Sigmoid colon (tissue), 7 donors: ENCODE data around the gene SPTBN2. TPM values are rescaled to one million over a fixed set of nuclear protein-coding genes. Genes with fewer than 3 reads are reported as not detected.

ENCODE experiments used
- DNase-seq: peaks from one replicate; pipeline ENCODE4 v3.0.0-alpha.2; 2019
- H3K27ac ChIP-seq, 4 donors: fragments of 200-600 bp; sonication (generic); one replicate each; pipeline ENCODE4 v1.5.1; 2016 to 2019; ENCODE audit warnings: mild to moderate bottlenecking in 1 of 4
- H3K27me3 ChIP-seq, 3 donors: fragments of 200-600 bp; sonication (generic); one replicate each; pipeline ENCODE4 v1.5.1; 2019; ENCODE audit warnings: mild to moderate bottlenecking in 1 of 3
- H3K36me3 ChIP-seq, 4 donors: fragments of 200-600 bp; sonication (generic); one replicate each; pipeline ENCODE4 v1.5.1; 2016 to 2019
- H3K4me1 ChIP-seq, 4 donors: fragments of 200-600 bp; sonication (generic); one replicate each; pipeline ENCODE4 v1.5.1; 2017 to 2019
- H3K4me3 ChIP-seq, 4 donors: fragments of 200-600 bp; sonication (generic); one replicate each; pipeline ENCODE4 v1.5.1; 2017 to 2019; ENCODE audit warnings: mild to moderate bottlenecking in 2 of 4, moderate library complexity in 1 of 4
- H3K9me3 ChIP-seq, 4 donors: fragments of 200-600 bp in 3 of 4; sonication (generic) in 3 of 4; one replicate each; pipeline versions ENCODE4 v1.5.1 to v1.6.1; 2013 to 2019
- EP300 ChIP-seq, 4 donors: sonication (generic); formaldehyde crosslinking; IDR thresholded peaks; one replicate each; pipeline ENCODE4 v1.6.1; 2017; ENCODE audit warnings: antibody characterized with exemption in 4 of 4
- POLR2A ChIP-seq, 2 donors: fragments of 450-650 bp; IDR thresholded peaks; one replicate each; pipeline ENCODE4 v1.6.1; 2016; ENCODE audit warnings: antibody characterized with exemption in 2 of 2, mild to moderate bottlenecking in 2 of 2, moderate library complexity in 2 of 2
- POLR2AphosphoS5 ChIP-seq, 4 donors: sonication (generic); formaldehyde crosslinking; IDR thresholded peaks; one replicate each; pipeline ENCODE4 v1.6.1; 2017; ENCODE audit warnings: antibody characterized with exemption in 4 of 4
- WGBS, 2 donors: extraction: QIAGEN DNeasy Blood & Tissue Kit; methylation state at CpG; one replicate each; pipeline ENCODE4 v1.1.7; 2013; 5-methylcytosine and 5-hydroxymethylcytosine counted together
- intact Hi-C: fragments of 100-400 bp; cut with DNase I; formaldehyde crosslinking; loops from one replicate; pipeline ENCODE4 v1.15.1; 2023
- polyA plus RNA-seq, 3 donors: library from polyadenylated mRNA; stranded (reverse); fragments of 200-250 nt; gene quantifications; one replicate each; pipeline ENCODE4 v1.2.3, GENCODE V29; 2013
- total RNA-seq, 4 donors: library from RNA; depleted of rRNA; stranded (reverse); fragments of >200 nt; gene quantifications; one replicate each; pipeline ENCODE4 v1.1.0, GENCODE V29; 2016
- TF ChIP-seq, protein P1 (sequence below), 4 experiments: fragments of 450-650 bp in 3 of 4; fragments of 200-600 bp in 1 of 4; IDR thresholded peaks; one replicate each; pipeline ENCODE4 v1.5.1; 2016 to 2019; ENCODE audit warnings: antibody characterized with exemption in 4 of 4, mild to moderate bottlenecking in 3 of 4, moderate library complexity in 2 of 4
- donor health status: healthy with polysubstance abuse.
- donor health status: Bipolar disorder and iron deficiency.
- donor health status: healthy.

SPTBN2 gene
- total and polyA plus RNA-seq, 7 donors, result 0.33 to 5.7 (median 4.2) TPM

GRCh38 chr11:66701432-66702240 is 27.4 kb downstream of the SPTBN2 start:
- TF ChIP-seq POLR2A (IDR thresholded peaks at IDR 0.05) (no peak), EP300 (IDR thresholded peaks at IDR 0.05) (no peak), POLR2AphosphoS5 (IDR thresholded peaks at IDR 0.05) (no peak)
- TF ChIP-seq, protein P1, sequence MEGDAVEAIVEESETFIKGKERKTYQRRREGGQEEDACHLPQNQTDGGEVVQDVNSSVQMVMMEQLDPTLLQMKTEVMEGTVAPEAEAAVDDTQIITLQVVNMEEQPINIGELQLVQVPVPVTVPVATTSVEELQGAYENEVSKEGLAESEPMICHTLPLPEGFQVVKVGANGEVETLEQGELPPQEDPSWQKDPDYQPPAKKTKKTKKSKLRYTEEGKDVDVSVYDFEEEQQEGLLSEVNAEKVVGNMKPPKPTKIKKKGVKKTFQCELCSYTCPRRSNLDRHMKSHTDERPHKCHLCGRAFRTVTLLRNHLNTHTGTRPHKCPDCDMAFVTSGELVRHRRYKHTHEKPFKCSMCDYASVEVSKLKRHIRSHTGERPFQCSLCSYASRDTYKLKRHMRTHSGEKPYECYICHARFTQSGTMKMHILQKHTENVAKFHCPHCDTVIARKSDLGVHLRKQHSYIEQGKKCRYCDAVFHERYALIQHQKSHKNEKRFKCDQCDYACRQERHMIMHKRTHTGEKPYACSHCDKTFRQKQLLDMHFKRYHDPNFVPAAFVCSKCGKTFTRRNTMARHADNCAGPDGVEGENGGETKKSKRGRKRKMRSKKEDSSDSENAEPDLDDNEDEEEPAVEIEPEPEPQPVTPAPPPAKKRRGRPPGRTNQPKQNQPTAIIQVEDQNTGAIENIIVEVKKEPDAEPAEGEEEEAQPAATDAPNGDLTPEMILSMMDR (IDR thresholded peaks at IDR 0.05), result no peak
- intact Hi-C loops, result no loop called here

DNA sequence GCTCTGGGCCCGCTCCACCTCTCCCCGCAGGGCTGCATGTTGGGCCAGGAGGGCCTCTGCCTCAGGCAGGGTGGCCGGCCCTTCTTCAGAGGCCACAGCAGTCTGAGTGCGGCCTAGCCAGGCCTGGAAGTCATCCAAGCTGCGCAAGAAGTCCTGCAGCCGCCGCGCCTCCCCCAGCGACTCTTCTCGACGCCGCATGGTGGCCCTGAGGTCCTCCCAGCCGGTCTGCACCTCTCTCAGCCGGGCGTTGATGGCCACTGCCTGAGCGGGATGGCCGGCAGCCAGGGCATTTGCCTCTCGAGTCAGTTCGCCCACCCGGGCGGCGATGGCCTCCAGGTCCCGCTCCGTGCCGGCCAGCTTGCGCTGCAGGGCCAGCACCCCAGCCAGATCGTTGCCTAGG is 28.3 kb downstream of the SPTBN2 start:
- no peaks in the 10 kb centered on the region for H3K27me3 ChIP-seq
- peaks cover 0 to 2% (median 0%) of the 10 kb centered on the region in 4 donors for H3K9me3 ChIP-seq
- H3K36me3 ChIP-seq, result no peaks in the 10 kb centered on the region
- H3K27ac ChIP-seq, result no peak overlapping the region
- no peaks in the 10 kb centered on the region for H3K4me1 ChIP-seq
- intact Hi-C loops, result no loop called here
- no peak overlapping the region for H3K4me3 ChIP-seq
- whole genome bisulfite sequencing, 2 donors, result 97% methylated on average over 27 of the region's 27 CpGs
- no peak for TF ChIP-seq POLR2A (IDR thresholded peaks at IDR 0.05)
- no peak for TF ChIP-seq EP300 (IDR thresholded peaks at IDR 0.05)
- no peak for TF ChIP-seq POLR2AphosphoS5 (IDR thresholded peaks at IDR 0.05)
- DNase-seq, result no peak

More at GRCh38 chr11:66701432-66702240, 27.4 kb downstream of the SPTBN2 start:
- no peak overlapping the region for H3K27ac ChIP-seq
- no peaks in the 10 kb centered on the region for H3K36me3 ChIP-seq
- WGBS, 2 donors, result 85 to 86% methylated on average over 10 of the region's 10 CpGs
- no peaks in the 10 kb centered on the region for H3K4me1 ChIP-seq
- no peaks in the 10 kb centered on the region for H3K27me3 ChIP-seq
- DNase-seq, result no peak
- H3K9me3 ChIP-seq, result peaks cover 0 to 2% (median 0%) of the 10 kb centered on the region in 4 donors
- H3K4me3 ChIP-seq, result no peak overlapping the region

DNA sequence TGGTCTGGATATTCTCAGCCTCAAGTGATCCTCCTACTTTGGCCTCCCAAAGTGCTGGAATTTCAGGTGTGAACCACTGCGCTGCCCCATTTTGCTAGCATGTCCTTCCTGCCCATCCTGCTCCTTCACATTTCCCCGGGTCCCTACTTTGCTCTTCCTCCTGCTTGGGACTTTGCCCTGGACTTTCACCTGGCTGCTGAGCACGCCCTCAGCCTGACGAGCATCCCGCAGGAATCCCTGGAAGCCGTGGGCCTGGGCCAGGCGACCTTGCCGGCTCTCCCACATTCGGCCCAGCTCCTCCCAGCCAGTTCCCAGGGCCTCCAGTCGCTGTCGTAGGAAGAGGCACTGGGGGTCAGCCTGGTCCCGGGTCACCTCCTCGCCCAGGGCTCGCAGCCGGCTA is 28.7 kb downstream of the SPTBN2 start:
- TF ChIP-seq EP300 (IDR thresholded peaks at IDR 0.05) (no peak), POLR2A (IDR thresholded peaks at IDR 0.05) (no peak), POLR2AphosphoS5 (IDR thresholded peaks at IDR 0.05) (no peak)
- TF ChIP-seq, protein P1 (IDR thresholded peaks at IDR 0.05), result no peak
- peaks cover 0 to 2% (median 0%) of the 10 kb centered on the region in 4 donors for H3K9me3 ChIP-seq
- H3K4me3 ChIP-seq, result no peak overlapping the region
- H3K27ac ChIP-seq, result no peak overlapping the region
- no peak for DNase-seq
- H3K27me3 ChIP-seq, result no peaks in the 10 kb centered on the region
- intact Hi-C loops, result no loop called here
- WGBS, 2 donors, result 85 to 90% methylated on average over 15 of the region's 15 CpGs
- no peaks in the 10 kb centered on the region for H3K36me3 ChIP-seq
- H3K4me1 ChIP-seq, result no peaks in the 10 kb centered on the region

DNA sequence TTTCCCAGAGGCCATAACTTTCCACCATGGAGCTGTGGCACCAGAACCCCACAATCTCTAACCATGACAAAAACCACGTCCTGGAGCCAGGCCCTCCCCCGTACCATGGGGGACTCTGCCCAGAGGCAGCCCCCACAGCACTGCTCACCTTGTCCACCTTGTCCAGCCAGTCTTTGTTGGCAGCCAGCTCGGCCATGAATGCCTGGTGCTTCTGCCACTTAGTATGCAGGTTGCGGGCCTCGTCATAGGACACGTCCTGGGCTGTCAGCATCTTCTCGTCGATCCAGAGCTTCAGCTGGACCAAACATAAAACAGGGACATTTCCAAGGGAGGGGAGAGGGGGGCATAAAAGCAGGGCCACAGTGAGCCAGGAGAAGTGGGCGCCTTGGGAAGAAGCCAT is 30.5 kb downstream of the SPTBN2 start:
- H3K9me3 ChIP-seq, result peaks cover 0 to 2% (median 0%) of the 10 kb centered on the region in 4 donors
- intact Hi-C loops, result no loop called here
- WGBS, 2 donors, result 95 to 96% methylated on average over 9 of the region's 9 CpGs
- no peak for DNase-seq
- no peaks in the 10 kb centered on the region for H3K36me3 ChIP-seq
- H3K4me1 ChIP-seq, result no peaks in the 10 kb centered on the region
- no peaks in the 10 kb centered on the region for H3K27me3 ChIP-seq
- H3K27ac ChIP-seq, result no peak overlapping the region
- TF ChIP-seq EP300 (IDR thresholded peaks at IDR 0.05) (no peak), POLR2AphosphoS5 (IDR thresholded peaks at IDR 0.05) (no peak), POLR2A (IDR thresholded peaks at IDR 0.05) (no peak)
- TF ChIP-seq, protein P1 (IDR thresholded peaks at IDR 0.05), result no peak
- H3K4me3 ChIP-seq, result no peak overlapping the region

DNA sequence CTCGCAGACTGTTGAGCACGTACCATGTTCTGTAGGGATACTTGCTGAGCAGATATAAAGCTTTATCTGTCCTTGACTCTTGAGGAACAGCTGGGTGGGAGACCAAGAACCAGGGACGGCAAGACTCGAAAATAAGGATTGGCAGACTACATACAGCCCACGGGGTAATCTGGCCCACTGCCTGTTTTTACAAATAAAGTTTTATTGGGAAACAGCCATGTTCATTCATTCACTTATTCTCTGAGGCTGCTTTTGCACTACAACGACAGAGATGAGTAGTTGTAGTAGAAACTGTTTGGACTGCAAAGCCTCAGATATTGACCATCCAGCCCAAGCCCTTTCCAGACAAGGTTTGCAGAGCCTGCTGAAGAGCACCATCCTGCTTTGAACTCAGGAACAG is 31.0 kb downstream of the SPTBN2 start:
- Histone ChIP-seq H3K4me1 (no peaks in the 10 kb centered on the region), H3K9me3 (peaks cover 0 to 2% (median 0%) of the 10 kb centered on the region in 4 donors), H3K27me3 (no peaks in the 10 kb centered on the region), H3K36me3 (no peaks in the 10 kb centered on the region), H3K4me3 (no peak overlapping the region), H3K27ac (no peak overlapping the region)
- TF ChIP-seq POLR2AphosphoS5 (IDR thresholded peaks at IDR 0.05) (no peak), POLR2A (IDR thresholded peaks at IDR 0.05) (no peak), EP300 (IDR thresholded peaks at IDR 0.05) (no peak)
- TF ChIP-seq, protein P1 (IDR thresholded peaks at IDR 0.05), result no peak
- 92 to 93% methylated on average over 6 of the region's 6 CpGs for WGBS, 2 donors
- DNase-seq, result no peak
- intact Hi-C loops, result no loop called here
